H1 (cell line): ENCODE measurements around the gene C6orf163. TPM values are rescaled to one million over a fixed set of nuclear protein-coding genes. Genes with fewer than 3 reads are reported as not detected.
A peak's percentile ranks its signal among the peaks of the same experiment; 100 is the strongest.

Experiments
- ASH2L ChIP-seq: fragments of 200-600, 300-600 bp; sonication (generic); IDR thresholded peaks from one replicate; pipeline ENCODE4 v1.7.1; 2017; ENCODE audit warnings: low read length
- BACH1 ChIP-seq: IDR thresholded peaks from 2 replicates; pipeline ENCODE4 v1.6.1; 2012; ENCODE audit warnings: low read length, improper control_type of control experiment
- BCL11A ChIP-seq, 2 experiments: IDR thresholded peaks; one replicate each; pipeline ENCODE4 v1.6.1; 2011; ENCODE audit warnings: low read depth in 2 of 2, low read length in 2 of 2, mild to moderate bottlenecking in 2 of 2
- CBX5 ChIP-seq: fragments of 300-800, 300-1000 bp; sonication (generic); IDR thresholded peaks from 2 replicates; pipeline ENCODE4 v1.7.1; 2016; ENCODE audit warnings: antibody characterized with exemption, low read length, low read depth
- CBX8 ChIP-seq: fragments of 300-800, 300-1000 bp; sonication (generic); IDR thresholded peaks from 2 replicates; pipeline ENCODE4 v1.7.1; 2016; ENCODE audit warnings: low read depth, low read length, borderline replicate concordance
- EP300 ChIP-seq, 2 experiments: IDR thresholded peaks; 1 replicate in 1 of 2; 2 replicates in 1 of 2; pipeline ENCODE4 v1.6.1; 2011 to 2012; ENCODE audit warnings: low read depth in 2 of 2, low read length in 2 of 2, mild to moderate bottlenecking in 2 of 2, borderline replicate concordance in 1 of 2, inconsistent platforms in 1 of 2, moderate library complexity in 1 of 2
- FOSL1 ChIP-seq: IDR thresholded peaks from 2 replicates; pipeline ENCODE4 v1.6.1; 2011; ENCODE audit warnings: mild to moderate bottlenecking, low read depth, low read length, moderate library complexity; ENCODE audit not compliant: insufficient read depth
- NRF1 ChIP-seq: IDR thresholded peaks from 2 replicates; pipeline ENCODE4 v1.6.1; 2011; ENCODE audit warnings: mild to moderate bottlenecking, low read depth, low read length, improper control_type of control experiment
- PHF8 ChIP-seq: fragments of 200-600 bp; sonication (generic); conservative IDR thresholded peaks from 2 replicates; pipeline ENCODE4 v1.7.1; 2012; ENCODE audit warnings: low read depth, mild to moderate bottlenecking, inconsistent platforms, low read length, moderate library complexity
- POLR2AphosphoS5 ChIP-seq: IDR thresholded peaks from 2 replicates; pipeline ENCODE4 v1.6.1; 2011; ENCODE audit warnings: low read depth, low read length
- RBBP5 ChIP-seq: IDR thresholded peaks from 2 replicates; pipeline ENCODE4 v1.7.1; 2012; ENCODE audit warnings: low read depth, mild to moderate bottlenecking, inconsistent platforms, low read length, moderate library complexity, borderline replicate concordance
- RNF2 ChIP-seq: fragments of 200-900, 300-1000 bp; sonication (generic); IDR thresholded peaks from 2 replicates; pipeline ENCODE4 v1.7.1; 2016; ENCODE audit warnings: borderline replicate concordance, low read depth, mild to moderate bottlenecking, antibody characterized with exemption, low read length; ENCODE audit not compliant: poor library complexity, severe bottlenecking; ENCODE audit errors: missing control alignments
- RXRA ChIP-seq: IDR thresholded peaks from 2 replicates; pipeline ENCODE4 v1.6.1; 2011; ENCODE audit warnings: low read depth, mild to moderate bottlenecking, low read length, moderate library complexity; ENCODE audit not compliant: insufficient read depth
- SAP30 ChIP-seq: fragments of 300-600 bp; sonication (generic); IDR thresholded peaks from 2 replicates; pipeline ENCODE4 v1.7.1; 2012; ENCODE audit warnings: low read length, moderate library complexity, mild to moderate bottlenecking, inconsistent platforms; ENCODE audit not compliant: insufficient read depth, insufficient replicate concordance
- SIRT6 ChIP-seq: IDR thresholded peaks from one replicate; pipeline ENCODE4 v1.7.1; 2012; ENCODE audit warnings: low read length, inconsistent platforms
- SIX5 ChIP-seq: IDR thresholded peaks from 2 replicates; pipeline ENCODE4 v1.6.1; 2011; ENCODE audit warnings: mild to moderate bottlenecking, low read depth, low read length
- SRF ChIP-seq: IDR thresholded peaks from 2 replicates; pipeline ENCODE4 v1.6.1; 2011; ENCODE audit warnings: mild to moderate bottlenecking, low read depth, low read length, moderate library complexity
- TAF7 ChIP-seq: optimal IDR thresholded peaks from 2 replicates; pipeline ENCODE3; 2011; ENCODE audit warnings: low read depth, mild to moderate bottlenecking, inconsistent platforms, low read length, moderate library complexity, borderline replicate concordance
- polyA plus RNA-seq, 7 experiments: library from polyadenylated mRNA; depleted of rRNA in 3 of 7; stranded (reverse) in 5 of 7; unstranded in 2 of 7; fragments of >200 nt in 5 of 7; fragments of 200-250 nt in 2 of 7; gene quantifications; 1 replicate in 5 of 7; 2 replicates in 1 of 7; 4 replicates in 1 of 7; pipeline versions ENCODE4 v1.2.1 to v1.2.3, GENCODE V29; 2011 to 2013; ENCODE audit warnings: missing spikeins in 2 of 7, mixed read lengths in 2 of 7
- total RNA-seq: library from RNA; stranded (reverse); fragmentation: NEBNext Ultra II Directional; extraction: Animal tissue kit (Norgen Biotek cat#: 25700); gene quantifications from 2 replicates; pipeline ENCODE4 v1.2.1, GENCODE V29; 2021
- TF ChIP-seq, protein P1 (sequence below): IDR thresholded peaks from 2 replicates; pipeline ENCODE4 v1.6.1; 2012; ENCODE audit warnings: low read length, inconsistent platforms
- TF ChIP-seq, protein P2 (sequence below): IDR thresholded peaks from 2 replicates; pipeline ENCODE4 v1.6.1; 2011; ENCODE audit warnings: low read length, improper control_type of control experiment

Gene C6orf163
- total and polyA plus RNA-seq, 2 of the 8 experiments (the other 6 are each of a cell fraction or from before 2014, with no cell fraction given): 0.36 to 1.5 TPM

DNA sequence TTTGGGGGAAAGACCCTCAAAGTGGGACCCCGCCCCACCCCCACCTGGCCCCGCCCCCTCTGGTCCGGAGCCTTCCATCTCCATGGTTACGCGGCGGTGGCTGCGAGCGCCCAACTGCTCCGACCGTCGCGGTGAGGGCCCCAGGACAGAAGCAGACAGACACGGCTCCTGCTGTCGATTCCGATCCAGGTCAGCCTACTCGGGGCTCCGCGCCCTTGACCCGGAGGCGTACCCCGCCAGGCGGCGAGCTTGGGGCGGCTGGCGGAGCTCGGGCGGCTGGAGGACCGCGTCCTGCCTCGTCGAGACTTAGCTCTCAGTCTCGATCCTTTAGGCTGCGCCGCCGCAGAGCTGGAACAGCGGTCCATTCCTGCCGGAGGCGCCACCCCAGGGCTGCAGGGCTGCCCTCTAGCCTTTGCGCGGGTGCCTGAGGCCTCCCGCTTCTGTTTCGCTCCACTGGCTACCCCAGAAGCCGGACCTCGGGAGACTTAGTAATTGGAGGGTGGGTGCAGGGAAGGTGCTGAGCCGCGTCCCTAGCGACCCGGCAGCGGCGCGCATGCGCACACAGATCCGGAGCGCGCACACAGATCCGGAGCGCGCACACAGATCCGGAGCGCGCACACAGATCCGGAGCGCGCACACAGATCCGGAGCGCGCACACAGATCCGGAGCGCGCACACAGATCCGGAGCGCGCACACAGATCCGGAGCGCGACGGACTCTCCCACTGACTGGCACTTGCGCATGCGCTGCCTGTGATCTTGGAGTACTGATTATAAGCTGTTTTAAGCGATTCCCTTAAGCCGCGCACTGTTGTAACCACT, 63.5 kb downstream of the C6orf163 start, which contains the start of gene CFAP206 (continued):
- no peak for TF ChIP-seq RNF2
- TF ChIP-seq SAP30: peak; percentile 87
- TF ChIP-seq ASH2L: peak; percentile 67
- peak; percentile 40; the same call in 1 of the 2 replicates for TF ChIP-seq POLR2AphosphoS5
- no peak for TF ChIP-seq EP300 (IDR thresholded peaks at IDR 0.05; ENCODE audit: borderline replicate concordance in 1 of 2, low read depth in 2 of 2, low read length in 2 of 2)
- TF ChIP-seq PHF8: 0 out of 2 replicates have a peak, but pooled peaks have one; percentile 17
- TF ChIP-seq CBX8: no peak
- TF ChIP-seq FOSL1: no peak
- peak; percentile 37; the same call in 1 of the 2 replicates for TF ChIP-seq RBBP5
- no peak for TF ChIP-seq CBX5
- TF ChIP-seq SIX5: no peak
- no peak for TF ChIP-seq RXRA
- TF ChIP-seq TAF7: no peak
- no peak for TF ChIP-seq BCL11A (IDR thresholded peaks at IDR 0.05; ENCODE audit: low read depth in 2 of 2, low read length in 2 of 2)
- TF ChIP-seq NRF1: peak; percentile 82
- TF ChIP-seq SRF: no peak
- TF ChIP-seq, protein P1, sequence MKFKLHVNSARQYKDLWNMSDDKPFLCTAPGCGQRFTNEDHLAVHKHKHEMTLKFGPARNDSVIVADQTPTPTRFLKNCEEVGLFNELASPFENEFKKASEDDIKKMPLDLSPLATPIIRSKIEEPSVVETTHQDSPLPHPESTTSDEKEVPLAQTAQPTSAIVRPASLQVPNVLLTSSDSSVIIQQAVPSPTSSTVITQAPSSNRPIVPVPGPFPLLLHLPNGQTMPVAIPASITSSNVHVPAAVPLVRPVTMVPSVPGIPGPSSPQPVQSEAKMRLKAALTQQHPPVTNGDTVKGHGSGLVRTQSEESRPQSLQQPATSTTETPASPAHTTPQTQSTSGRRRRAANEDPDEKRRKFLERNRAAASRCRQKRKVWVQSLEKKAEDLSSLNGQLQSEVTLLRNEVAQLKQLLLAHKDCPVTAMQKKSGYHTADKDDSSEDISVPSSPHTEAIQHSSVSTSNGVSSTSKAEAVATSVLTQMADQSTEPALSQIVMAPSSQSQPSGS: no peak
- no peak for TF ChIP-seq SIRT6
- TF ChIP-seq BACH1: 0 out of 2 replicates have a peak, but pooled peaks have one; percentile 24
- TF ChIP-seq, protein P2, sequence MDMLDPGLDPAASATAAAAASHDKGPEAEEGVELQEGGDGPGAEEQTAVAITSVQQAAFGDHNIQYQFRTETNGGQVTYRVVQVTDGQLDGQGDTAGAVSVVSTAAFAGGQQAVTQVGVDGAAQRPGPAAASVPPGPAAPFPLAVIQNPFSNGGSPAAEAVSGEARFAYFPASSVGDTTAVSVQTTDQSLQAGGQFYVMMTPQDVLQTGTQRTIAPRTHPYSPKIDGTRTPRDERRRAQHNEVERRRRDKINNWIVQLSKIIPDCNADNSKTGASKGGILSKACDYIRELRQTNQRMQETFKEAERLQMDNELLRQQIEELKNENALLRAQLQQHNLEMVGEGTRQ: no peak
